Smooth muscle cell (in vitro differentiated cells): ENCODE results near the gene IL1RAP. TPM values are rescaled to one million over a fixed set of nuclear protein-coding genes. Genes with fewer than 3 reads are reported as not detected.

Experiments used
- DNase-seq: peaks from one replicate; lab custom pipeline; 2025; ENCODE audit not compliant: unreplicated experiment; lab: John Stamatoyannopoulos, UW
- H2AFZ ChIP-seq: fragments of 200-600 bp; sonication (generic); 2 replicates; pipeline ENCODE4 v1.6.0; 2016; ENCODE audit warnings: antibody characterized with exemption, low read depth, mild to moderate bottlenecking
- H3F3A ChIP-seq: fragments of 200-600 bp; sonication (generic); 2 replicates; pipeline ENCODE4 v1.6.0; 2017; ENCODE audit warnings: antibody characterized with exemption, low read depth
- H3K27ac ChIP-seq: fragments of 200-600 bp; sonication (generic); 2 replicates; pipeline ENCODE4 v1.5.1; 2016; ENCODE audit warnings: low read depth, mild to moderate bottlenecking
- H3K27me3 ChIP-seq: fragments of 200-600 bp; sonication (generic); 2 replicates; pipeline ENCODE4 v1.6.1; 2016; ENCODE audit warnings: low read depth, mild to moderate bottlenecking
- H3K36me3 ChIP-seq: fragments of 200-600 bp; sonication (generic); 2 replicates; pipeline ENCODE4 v1.5.1; 2016; ENCODE audit warnings: low read depth
- H3K4me1 ChIP-seq: fragments of 200-600 bp; sonication (generic); 2 replicates; pipeline ENCODE4 v1.5.1; 2016; ENCODE audit warnings: low read depth
- H3K4me2 ChIP-seq: fragments of 200-600 bp; sonication (generic); 2 replicates; pipeline ENCODE4 v1.6.0; 2016; ENCODE audit warnings: mild to moderate bottlenecking
- H3K4me3 ChIP-seq: fragments of 200-600 bp; sonication (generic); 2 replicates; pipeline ENCODE4 v1.5.1; 2016; ENCODE audit warnings: mild to moderate bottlenecking
- H3K79me2 ChIP-seq: fragments of 200-600 bp; sonication (generic); 2 replicates; pipeline ENCODE4 v1.6.0; 2016; ENCODE audit warnings: low read depth, mild to moderate bottlenecking
- H3K9ac ChIP-seq: fragments of 200-600 bp; sonication (generic); 2 replicates; pipeline ENCODE4 v1.6.0; 2016; ENCODE audit warnings: low read depth
- H3K9me3 ChIP-seq: fragments of 200-600 bp; sonication (generic); replicated peaks from 2 replicates; pipeline ENCODE4 v1.5.1; 2016; ENCODE audit warnings: low read depth
- H4K20me1 ChIP-seq: fragments of 200-600 bp; sonication (generic); 2 replicates; pipeline ENCODE4 v1.6.0; 2016; ENCODE audit warnings: low read depth
- WGBS: methylation state at CpG from one replicate; pipeline ENCODE4 v1.1.7; 2016; ENCODE audit warnings: low lambda C conversion rate; 5-methylcytosine and 5-hydroxymethylcytosine counted together
- polyA plus RNA-seq: library from polyadenylated mRNA; unstranded; fragments of >200 nt; fragmentation: Nextera tagmentation; extraction: Ambion mirVana; gene quantifications from 2 replicates; pipeline ENCODE4 v1.2.1, GENCODE V29; 2016
- total RNA-seq: library from RNA; depleted of rRNA; stranded (reverse); fragments of >200 nt; gene quantifications from 2 replicates; pipeline ENCODE4 v1.2.3, GENCODE V29; 2014
- TF ChIP-seq, protein P1 (sequence below): fragments of 200-600 bp; sonication (generic); IDR thresholded peaks from 2 replicates; pipeline ENCODE4 v1.5.1; 2017; ENCODE audit warnings: borderline replicate concordance, mild to moderate bottlenecking, antibody characterized with exemption; ENCODE audit not compliant: insufficient read depth, poor library complexity, severe bottlenecking

Gene IL1RAP
- total and polyA plus RNA-seq, 2 experiments from 2014 or later, result 13.5 to 49.1 TPM

DNA sequence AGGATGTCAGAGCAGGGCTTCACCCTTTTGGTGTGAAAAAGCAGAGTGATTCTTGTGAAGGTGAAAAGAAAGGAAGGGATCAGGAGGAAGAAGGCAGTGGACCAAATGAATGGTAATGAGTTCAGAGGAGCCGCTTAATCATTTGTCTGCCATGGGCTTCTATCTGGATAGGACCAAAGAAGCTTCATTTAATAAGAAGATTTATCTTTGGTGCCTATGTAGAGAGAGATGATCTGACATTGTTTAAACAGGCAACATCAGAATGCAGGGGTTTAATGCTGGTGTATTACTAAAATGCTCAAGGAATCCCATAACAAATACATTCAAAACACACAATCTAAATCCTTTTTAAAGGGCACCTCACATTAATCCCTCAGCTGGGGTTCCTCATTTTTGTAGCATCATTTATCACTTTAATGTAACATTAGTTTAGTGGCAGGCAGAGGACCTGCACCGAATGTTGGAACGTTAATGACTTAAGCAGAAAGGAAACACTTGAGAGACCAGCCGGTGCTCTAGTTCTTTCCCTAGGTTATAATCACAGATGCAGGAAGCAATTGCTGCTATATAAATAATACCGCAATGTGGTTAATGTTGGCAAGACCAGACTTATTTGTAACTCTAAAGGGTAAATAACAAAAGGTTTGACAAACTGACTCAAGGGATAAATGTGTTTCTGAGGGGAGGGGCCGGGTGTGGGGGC, 27.9 kb upstream of the IL1RAP start:
- H4K20me1 ChIP-seq, result no peaks in the 10 kb centered on the region
- H3K9ac ChIP-seq, result no peak overlapping the region
- H3K4me3 ChIP-seq, result no peak overlapping the region
- DNase-seq, result no peak
- H3K36me3 ChIP-seq, result no peaks in the 10 kb centered on the region
- TF ChIP-seq, protein P1, sequence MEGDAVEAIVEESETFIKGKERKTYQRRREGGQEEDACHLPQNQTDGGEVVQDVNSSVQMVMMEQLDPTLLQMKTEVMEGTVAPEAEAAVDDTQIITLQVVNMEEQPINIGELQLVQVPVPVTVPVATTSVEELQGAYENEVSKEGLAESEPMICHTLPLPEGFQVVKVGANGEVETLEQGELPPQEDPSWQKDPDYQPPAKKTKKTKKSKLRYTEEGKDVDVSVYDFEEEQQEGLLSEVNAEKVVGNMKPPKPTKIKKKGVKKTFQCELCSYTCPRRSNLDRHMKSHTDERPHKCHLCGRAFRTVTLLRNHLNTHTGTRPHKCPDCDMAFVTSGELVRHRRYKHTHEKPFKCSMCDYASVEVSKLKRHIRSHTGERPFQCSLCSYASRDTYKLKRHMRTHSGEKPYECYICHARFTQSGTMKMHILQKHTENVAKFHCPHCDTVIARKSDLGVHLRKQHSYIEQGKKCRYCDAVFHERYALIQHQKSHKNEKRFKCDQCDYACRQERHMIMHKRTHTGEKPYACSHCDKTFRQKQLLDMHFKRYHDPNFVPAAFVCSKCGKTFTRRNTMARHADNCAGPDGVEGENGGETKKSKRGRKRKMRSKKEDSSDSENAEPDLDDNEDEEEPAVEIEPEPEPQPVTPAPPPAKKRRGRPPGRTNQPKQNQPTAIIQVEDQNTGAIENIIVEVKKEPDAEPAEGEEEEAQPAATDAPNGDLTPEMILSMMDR, result no peak
- WGBS, result 82% methylated on average over 6 of the region's 6 CpGs
- H3K4me1 ChIP-seq, result peaks cover 7% of the 10 kb centered on the region
- no peak overlapping the region for H3K27ac ChIP-seq
- no peak overlapping the region for H2AFZ ChIP-seq
- H3F3A ChIP-seq, result no peaks in the 10 kb centered on the region
- H3K79me2 ChIP-seq, result no peaks in the 10 kb centered on the region
- H3K9me3 ChIP-seq, result no peaks in the 10 kb centered on the region
- H3K27me3 ChIP-seq, result no peaks in the 10 kb centered on the region
- no peak overlapping the region for H3K4me2 ChIP-seq

- no peak overlapping the region for H3K4me2 ChIP-seq
- H3K27me3 ChIP-seq, result no peaks in the 10 kb centered on the region
- H3F3A ChIP-seq, result no peaks in the 10 kb centered on the region
- no peak overlapping the region for H3K9ac ChIP-seq
- H3K4me3 ChIP-seq, result no peak overlapping the region
- peaks cover 7% of the 10 kb centered on the region for H3K4me1 ChIP-seq
- no peak for DNase-seq
- WGBS, result 58% methylated on average over 1 of the region's 1 CpG
- no peaks in the 10 kb centered on the region for H3K79me2 ChIP-seq
- H3K9me3 ChIP-seq, result no peaks in the 10 kb centered on the region
- TF ChIP-seq, protein P1, result no peak
- no peak overlapping the region for H2AFZ ChIP-seq
- no peaks in the 10 kb centered on the region for H4K20me1 ChIP-seq
- no peak overlapping the region for H3K27ac ChIP-seq
- no peaks in the 10 kb centered on the region for H3K36me3 ChIP-seq
Measured at GRCh38 chr3:190486533-190486864, 27.4 kb upstream of the IL1RAP start.

DNA sequence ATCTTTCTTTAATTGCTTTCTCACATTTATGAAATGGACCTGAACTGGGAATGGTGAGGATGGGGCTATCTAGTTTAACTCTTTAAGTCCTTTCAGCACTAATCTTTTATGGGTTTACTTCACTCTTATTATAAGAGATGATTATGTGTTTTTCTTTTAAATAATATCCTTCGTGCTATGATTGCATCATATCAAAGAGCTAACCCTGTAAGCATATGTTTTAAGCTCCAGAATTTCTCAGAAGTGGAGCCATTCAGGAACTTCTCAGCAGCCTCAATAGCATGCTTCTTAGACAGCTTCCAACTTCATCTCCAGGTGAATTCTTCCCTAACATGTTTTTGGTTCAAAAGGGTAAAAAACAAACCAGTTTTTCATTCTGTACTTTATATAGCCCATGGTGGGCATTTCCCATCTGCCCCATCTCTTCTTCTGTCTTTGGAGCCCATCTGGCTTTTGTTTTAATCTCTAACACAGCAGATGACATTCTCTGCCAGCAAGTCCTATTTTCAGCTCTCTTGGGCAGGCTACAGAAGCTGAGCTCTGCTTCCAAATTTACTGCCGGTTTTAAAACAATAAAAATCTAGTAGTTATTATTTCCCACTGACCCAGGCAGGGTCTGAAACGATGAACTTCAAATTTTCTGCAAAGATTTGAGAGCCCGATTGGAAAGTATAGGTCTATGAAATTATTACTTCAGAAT, 26.8 kb upstream of the IL1RAP start:
- no peaks in the 10 kb centered on the region for H3K36me3 ChIP-seq
- no peak overlapping the region for H3K9ac ChIP-seq
- no peak overlapping the region for H3K4me2 ChIP-seq
- DNase-seq, result no peak
- no peaks in the 10 kb centered on the region for H3K9me3 ChIP-seq
- peaks cover 7% of the 10 kb centered on the region for H3K4me1 ChIP-seq
- TF ChIP-seq, protein P1, result no peak
- H3F3A ChIP-seq, result no peaks in the 10 kb centered on the region
- H3K4me3 ChIP-seq, result no peak overlapping the region
- H3K27ac ChIP-seq, result no peak overlapping the region
- no peak overlapping the region for H2AFZ ChIP-seq
- WGBS, result 84% methylated on average over 4 of the region's 4 CpGs
- H3K79me2 ChIP-seq, result no peaks in the 10 kb centered on the region
- no peaks in the 10 kb centered on the region for H4K20me1 ChIP-seq
- H3K27me3 ChIP-seq, result no peaks in the 10 kb centered on the region

- Histone ChIP-seq H3K9me3 (no peaks in the 10 kb centered on the region), H3K27me3 (no peaks in the 10 kb centered on the region), H3K9ac (no peak overlapping the region), H3K36me3 (no peaks in the 10 kb centered on the region), H4K20me1 (no peaks in the 10 kb centered on the region), H3K79me2 (no peaks in the 10 kb centered on the region), H3K27ac (peak overlapping the region; percentile 21), H3K4me1 (no peaks in the 10 kb centered on the region), H3F3A (no peaks in the 10 kb centered on the region), H3K4me2 (no peak overlapping the region), H3K4me3 (no peak overlapping the region), H2AFZ (no peak overlapping the region)
- no peak for DNase-seq
- TF ChIP-seq, protein P1, result no peak
- 79% methylated on average over 4 of the region's 4 CpGs for WGBS
Measured at GRCh38 chr3:190491533-190492054, 22.3 kb upstream of the IL1RAP start.
